HG02973 (cell line): ENCODE results near the gene BMAL1.
A peak's percentile ranks its signal among the peaks of the same experiment; 100 is the strongest.

Experiments used
- ATAC-seq: cut with Tn5 transposase; IDR thresholded peaks from one replicate; pipeline ENCODE4 v1.9.1; 2021; ENCODE audit warnings: moderate library complexity; ENCODE audit not compliant: unreplicated experiment

BMAL1 gene

GRCh38 chr11:13338427-13339069 lies 61.0 kb downstream of the BMAL1 start:
- ATAC-seq, result no peak

GRCh38 chr11:13339195-13340153 lies 61.9 kb downstream of the BMAL1 start:
- no peak for ATAC-seq

DNA sequence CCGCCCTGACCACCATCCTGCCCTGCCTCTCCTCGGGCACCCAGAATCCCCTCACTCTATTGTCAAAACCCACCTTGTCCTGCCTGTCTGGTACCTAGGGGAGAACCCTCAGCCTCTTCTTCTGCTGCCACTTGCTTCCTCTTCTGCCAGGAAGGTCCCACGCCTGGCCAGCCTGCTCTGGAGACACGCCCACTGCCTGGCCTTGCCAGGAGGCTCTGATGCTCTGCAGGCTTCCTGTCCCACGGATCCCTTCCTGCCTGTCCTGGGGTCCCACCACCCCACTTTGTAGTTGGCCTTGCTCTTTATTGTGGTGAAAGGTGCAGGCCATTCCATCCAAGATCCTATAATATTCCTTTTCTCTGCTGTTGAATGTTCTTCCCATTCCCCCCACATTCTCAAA lies 63.4 kb downstream of the BMAL1 start:
- ATAC-seq, result no peak

DNA sequence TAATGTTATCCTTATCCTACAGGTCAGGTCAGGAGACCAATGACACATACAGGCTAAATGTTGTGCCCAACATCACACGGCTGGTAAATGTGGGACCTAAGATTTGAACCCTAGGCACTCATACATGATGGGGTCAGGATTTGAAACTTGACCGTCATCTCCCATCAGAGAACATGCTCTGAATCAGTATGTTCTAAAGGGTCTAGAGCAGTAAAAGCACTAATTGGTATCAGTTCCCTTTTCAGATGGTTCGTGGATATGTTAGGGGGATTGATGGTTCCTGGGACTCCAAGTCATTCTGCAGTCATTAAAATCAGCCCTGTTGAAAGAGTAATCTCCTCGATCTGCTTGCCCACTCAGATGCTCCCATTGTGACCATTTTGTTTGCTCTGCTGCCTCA lies 65.5 kb downstream of the BMAL1 start:
- no peak for ATAC-seq

DNA sequence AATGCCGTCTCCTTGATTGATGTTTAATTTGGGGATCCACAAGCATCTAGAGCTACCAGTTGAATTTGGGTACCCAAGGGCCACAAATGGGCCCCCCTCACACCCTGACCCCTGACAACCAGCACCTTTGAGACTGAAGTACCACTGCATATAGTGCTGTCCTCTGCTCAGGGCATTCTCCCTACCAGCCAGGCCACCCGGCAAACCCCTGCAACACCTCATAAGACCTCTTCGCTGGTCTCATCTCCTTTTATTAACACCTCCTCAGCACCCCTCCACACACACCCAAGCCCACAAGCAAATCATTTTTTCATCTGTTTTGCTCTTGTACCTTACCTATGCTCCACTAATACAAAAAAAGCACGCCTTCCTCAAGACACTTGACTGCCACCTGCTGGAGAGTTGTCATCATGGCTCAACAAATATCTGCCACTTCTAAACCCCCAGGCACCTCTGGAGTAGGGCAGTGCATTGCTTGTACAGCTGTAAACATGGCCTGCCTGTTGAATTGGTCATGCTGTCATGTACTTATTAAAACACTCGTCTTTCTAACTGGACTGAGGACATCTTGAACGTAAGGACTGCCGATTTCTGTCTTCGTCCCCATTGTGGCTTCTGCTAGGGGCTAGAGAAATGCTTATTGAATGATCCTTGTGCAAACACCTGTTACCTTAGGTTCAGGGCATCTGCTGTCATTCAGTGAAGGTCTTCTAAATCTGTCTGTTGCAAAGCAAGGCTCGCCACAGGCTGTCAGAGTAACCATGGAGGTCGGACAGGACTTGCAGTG lies 66.5 kb downstream of the BMAL1 start:
- ATAC-seq, result peak; percentile 52

DNA sequence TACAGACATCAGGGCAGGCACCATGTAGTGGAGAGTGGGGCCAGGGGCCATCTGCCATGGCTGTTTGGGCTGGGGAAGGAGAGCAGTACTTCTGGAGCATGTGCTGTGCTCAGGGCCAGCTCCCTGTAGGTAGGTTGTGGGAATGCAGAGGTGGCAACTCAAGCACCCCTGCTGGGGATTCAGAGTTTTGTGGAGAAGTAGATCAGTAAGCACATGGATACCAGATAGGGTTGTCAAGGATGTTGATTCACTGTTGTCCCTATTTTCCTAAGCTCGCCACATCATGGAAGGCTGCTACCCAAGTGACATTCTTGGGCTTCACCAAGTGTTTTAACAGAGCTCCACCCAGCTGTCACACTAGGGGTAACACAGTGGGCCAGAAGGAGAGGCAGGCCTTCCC lies 67.2 kb downstream of the BMAL1 start:
- ATAC-seq, result no peak

DNA sequence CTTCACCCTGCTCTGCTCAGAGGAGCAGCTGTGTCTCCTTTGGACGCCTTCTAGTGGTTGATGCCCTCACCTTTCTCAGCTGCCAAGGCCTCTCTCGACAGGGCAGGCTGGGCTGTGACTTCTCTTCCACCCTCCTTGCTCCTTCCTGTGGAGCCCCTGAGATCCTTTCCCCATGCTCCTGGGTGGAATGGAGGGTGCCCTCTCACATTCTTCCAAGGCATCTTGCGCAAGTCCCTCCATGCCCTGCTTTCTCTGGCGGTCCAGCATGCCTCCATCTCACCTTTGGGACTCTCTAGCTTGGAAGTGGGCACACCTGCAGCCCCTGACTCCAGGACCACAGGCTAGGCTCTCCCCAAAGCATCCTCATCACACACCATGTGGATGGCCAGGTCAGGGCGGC lies 68.9 kb downstream of the BMAL1 start:
- no peak for ATAC-seq

- ATAC-seq, result no peak
Observed at GRCh38 chr11:13347901-13348300, 70.3 kb downstream of the BMAL1 start.

GRCh38 chr11:13348305-13348704 lies 70.7 kb downstream of the BMAL1 start:
- no peak for ATAC-seq

GRCh38 chr11:13349046-13349445 lies 71.5 kb downstream of the BMAL1 start:
- no peak for ATAC-seq

DNA sequence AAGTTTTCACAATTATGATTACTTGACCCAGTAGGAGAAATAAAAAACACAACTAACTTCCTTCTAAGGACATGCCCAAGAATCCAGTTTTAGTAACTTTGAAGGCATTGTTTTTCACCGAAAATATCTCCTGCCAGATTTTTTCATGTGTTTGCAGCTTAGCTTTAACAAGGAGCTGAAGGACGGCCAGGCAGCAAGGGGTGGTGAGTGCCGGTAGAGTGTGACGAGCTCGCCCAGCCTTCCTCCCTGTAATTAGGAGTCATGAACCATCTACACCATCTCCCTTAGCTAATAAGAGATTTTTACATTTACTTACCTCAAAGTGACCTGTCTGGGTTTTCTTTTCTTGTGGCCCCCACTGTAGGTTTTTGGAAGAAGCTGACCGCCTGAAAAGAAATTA lies 72.0 kb downstream of the BMAL1 start:
- no peak for ATAC-seq

DNA sequence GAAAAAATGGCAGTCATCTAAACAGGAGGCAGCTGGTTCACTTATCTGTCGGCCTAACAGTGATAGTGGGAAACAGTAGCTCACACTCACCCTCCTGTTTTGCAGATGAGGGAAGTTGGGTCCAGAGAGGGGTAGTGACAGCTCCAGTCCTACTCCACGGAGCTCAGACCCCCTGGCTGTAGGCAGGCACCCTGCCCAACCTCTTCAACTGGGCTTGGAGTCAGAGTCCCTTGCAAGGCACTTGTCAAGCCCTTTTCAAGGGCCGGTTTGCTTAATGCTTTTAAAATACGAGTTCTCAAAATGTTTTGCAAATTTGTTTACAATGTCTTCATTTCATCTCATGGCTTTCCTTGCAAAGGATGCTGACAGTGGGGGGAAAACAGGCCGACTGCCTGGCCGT lies 75.1 kb downstream of the BMAL1 start:
- ATAC-seq, result no peak

- no peak for ATAC-seq
Observed at GRCh38 chr11:13354335-13354734, 76.7 kb downstream of the BMAL1 start.

GRCh38 chr11:13355191-13355590 lies 77.6 kb downstream of the BMAL1 start:
- ATAC-seq, result no peak

DNA sequence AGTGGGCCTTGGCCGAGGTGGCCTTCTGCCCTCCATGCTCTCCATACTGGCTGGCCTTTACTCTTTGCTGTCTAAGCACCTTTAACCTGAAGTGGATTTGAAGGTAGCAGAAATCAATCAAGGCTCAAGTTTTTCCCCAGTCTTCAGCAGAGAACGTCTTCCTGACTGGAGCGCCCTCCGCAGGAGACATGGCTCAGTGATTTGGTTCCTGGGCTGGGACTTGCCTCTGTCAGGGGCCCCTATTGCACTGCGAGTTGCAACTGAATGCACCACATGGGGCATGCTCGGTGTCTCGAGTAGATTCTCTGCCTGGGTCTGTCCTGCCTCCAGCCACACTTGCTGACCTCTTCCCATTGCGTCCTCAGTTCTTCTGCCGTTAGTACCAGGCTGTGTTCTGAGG lies 79.6 kb downstream of the BMAL1 start:
- no peak for ATAC-seq

- ATAC-seq, result no peak
Observed at GRCh38 chr11:13358596-13359270, 81.1 kb downstream of the BMAL1 start.

GRCh38 chr11:13362596-13363109 lies 85.1 kb downstream of the BMAL1 start:
- no peak for ATAC-seq

DNA sequence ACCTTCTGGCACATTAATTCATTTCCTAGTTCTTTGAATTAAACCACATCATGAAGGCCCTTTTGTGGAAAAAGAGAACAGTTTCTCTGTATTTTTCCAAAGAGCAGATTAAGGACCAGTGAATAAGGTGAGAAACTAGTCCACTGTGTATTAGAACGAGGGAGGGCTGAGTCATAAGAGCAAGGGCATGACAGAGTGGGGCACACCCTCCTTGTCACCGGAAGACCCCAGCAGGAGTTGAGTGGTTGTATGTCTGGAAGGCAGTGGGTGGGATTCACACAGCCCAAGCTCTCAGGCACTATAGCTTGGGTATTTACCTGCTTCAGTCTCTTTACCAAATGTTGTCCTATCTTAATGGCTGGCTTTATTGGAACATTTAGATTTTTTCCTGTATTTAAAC lies 86.8 kb downstream of the BMAL1 start:
- ATAC-seq, result no peak

DNA sequence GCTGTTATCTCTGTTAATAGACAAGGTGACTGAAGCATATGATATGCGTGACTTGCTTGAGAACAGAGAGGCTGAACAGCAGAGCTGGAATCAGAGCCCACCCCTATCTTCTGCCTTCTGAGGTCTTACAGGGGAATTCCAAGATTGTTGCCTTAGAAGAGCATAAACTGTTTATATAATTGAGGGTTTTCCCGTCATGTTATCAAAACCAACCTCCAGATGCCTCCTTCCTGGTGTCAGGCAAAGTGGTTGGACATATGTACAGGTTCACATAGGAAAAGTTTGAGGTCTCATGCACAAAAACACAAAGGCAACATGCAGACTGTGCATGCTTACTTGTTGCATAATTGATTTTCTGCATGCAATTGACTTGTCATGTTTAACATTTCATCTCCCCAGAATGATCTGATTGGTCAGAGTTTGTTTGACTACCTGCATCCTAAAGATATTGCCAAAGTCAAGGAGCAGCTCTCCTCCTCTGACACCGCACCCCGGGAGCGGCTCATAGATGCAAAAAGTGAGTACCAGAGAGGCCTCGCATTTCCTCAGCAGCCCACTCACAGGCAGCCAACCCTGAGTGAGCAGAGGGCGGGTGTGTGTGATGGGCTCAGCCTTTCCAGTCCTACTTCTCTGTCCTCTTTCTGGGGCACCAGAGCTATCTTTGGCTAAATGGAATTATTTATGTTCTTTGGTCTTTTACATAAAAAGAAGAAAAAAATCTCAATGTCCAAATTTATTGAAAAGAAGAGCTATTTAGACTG lies 88.9 kb downstream of the BMAL1 start:
- ATAC-seq, result no peak

GRCh38 chr11:13367115-13367514 lies 89.5 kb downstream of the BMAL1 start:
- ATAC-seq, result no peak
